HCT116 (cell line): ENCODE measurements around the gene PRPF8. TPM values are rescaled to one million over a fixed set of nuclear protein-coding genes. Genes with fewer than 3 reads are reported as not detected.

Experiments used
- ATAC-seq: fragments of 200-7000 bp; cut with Tn5 transposase; 2 replicates; pipeline ENCODE4 v1.9.1; 2020; ENCODE audit warnings: mild to moderate bottlenecking, moderate library complexity
- BruUV-seq: library from RNA; stranded (reverse); fragments of 400-500 nt; replicated peaks from 2 replicates; lab custom pipeline; 2021; lab: Mats Ljungman, UMichigan
- CTCF ChIA-PET: fragments of 300-600 bp; sonication (Branson Sonifier 250); formaldehyde crosslinking; loops from one replicate; lab custom pipeline; 2021; ENCODE audit warnings: antibody characterized with exemption; lab: Charles Lee
- POLR2A ChIA-PET: fragments of 300-600, 350-600 bp; sonication (Branson Sonifier 250); formaldehyde crosslinking; loops from one replicate; lab custom pipeline; 2021; ENCODE audit warnings: antibody characterized with exemption; lab: Charles Lee
- RAD21 ChIA-PET, 2 experiments: fragments of 300-600 bp; sonication (Branson Sonifier 250); formaldehyde crosslinking; loops; one replicate each; lab custom pipeline; 2023; ENCODE audit warnings: low total read pairs in 2 of 2; ENCODE audit not compliant: uncharacterized antibody in 2 of 2, unreplicated experiment in 2 of 2, low non-redundant PET in 1 of 2; lab: Charles Lee
- DNase-seq: peaks from one replicate; pipeline ENCODE4 v3.0.0-alpha.2; 2010; ENCODE audit warnings: low read depth, low spot score
- H2AFZ ChIP-seq: fragments of 200-600 bp; shearing (Covaris generic), sonication (generic); 2 replicates; pipeline ENCODE4 v1.6.1; 2017; ENCODE audit warnings: low read depth, mixed run types, mixed read lengths, antibody characterized with exemption, low read length; ENCODE audit not compliant: poor library complexity, severe bottlenecking
- H3K27ac ChIP-seq: 2 replicates; pipeline ENCODE4 v1.5.1; 2012; ENCODE audit warnings: low read depth, low read length
- H3K27me3 ChIP-seq: fragments of 200-600 bp; sonication (generic); 2 replicates; pipeline ENCODE4 v1.6.1; 2016; ENCODE audit warnings: mixed run types, low read length, mixed read lengths; ENCODE audit not compliant: insufficient read depth
- H3K36me3 ChIP-seq, 2 experiments: fragments of 200-500 bp in 1 of 2; fragments of 200-600 bp in 1 of 2; sonication (Bioruptor generic) in 1 of 2; sonication (generic) in 1 of 2; 2 replicates each; pipeline versions ENCODE4 v1.5.1 to v1.6.1; 2014 to 2016; ENCODE audit warnings: low read length in 2 of 2, inconsistent platforms in 1 of 2, mixed read lengths in 1 of 2, mixed run types in 1 of 2; ENCODE audit not compliant: insufficient read depth in 2 of 2, control insufficient read depth in 1 of 2
- H3K4me1 ChIP-seq, 2 experiments: fragments of 200-600 bp in 1 of 2; sonication (generic) in 1 of 2; 2 replicates each; pipeline versions ENCODE4 v1.5.1 to v1.6.1; 2012 to 2017; ENCODE audit warnings: low read length in 2 of 2, inconsistent platforms in 1 of 2, mild to moderate bottlenecking in 1 of 2, mixed read lengths in 1 of 2, mixed run types in 1 of 2, moderate library complexity in 1 of 2; ENCODE audit not compliant: insufficient read depth in 2 of 2, control insufficient read depth in 1 of 2
- H3K4me2 ChIP-seq: fragments of 200-600 bp; sonication (generic); 2 replicates; pipeline ENCODE4 v1.6.1; 2017; ENCODE audit warnings: mixed run types, low read length, mixed read lengths
- H3K4me3 ChIP-seq, 2 experiments: fragments of 200-600 bp in 1 of 2; sonication (generic) in 1 of 2; replicated peaks in 1 of 2; 2 replicates each; pipeline ENCODE4 v1.5.1; 2011 to 2016; ENCODE audit warnings: low read length in 2 of 2, control low read depth in 1 of 2, low read depth in 1 of 2, mild to moderate bottlenecking in 1 of 2, mixed read lengths in 1 of 2, mixed run types in 1 of 2
- H3K79me2 ChIP-seq: fragments of 200-600 bp; sonication (generic); 2 replicates; pipeline ENCODE4 v1.6.1; 2017; ENCODE audit warnings: mild to moderate bottlenecking, mixed run types, low read length, moderate library complexity, mixed read lengths; ENCODE audit not compliant: insufficient read depth
- H3K9ac ChIP-seq: fragments of 200-600 bp; sonication (generic); 2 replicates; pipeline ENCODE4 v1.6.1; 2016; ENCODE audit warnings: low read length, mixed read lengths
- H3K9me2 ChIP-seq: fragments of 200-600 bp; sonication (generic), shearing (Covaris generic); 2 replicates; pipeline ENCODE4 v1.6.1; 2017; ENCODE audit warnings: mixed run types, mild to moderate bottlenecking, moderate library complexity; ENCODE audit not compliant: insufficient read depth
- H3K9me3 ChIP-seq, 2 experiments: fragments of 200-500 bp in 1 of 2; fragments of 200-600 bp in 1 of 2; sonication (Bioruptor generic) in 1 of 2; sonication (generic) in 1 of 2; 2 replicates each; pipeline ENCODE4 v1.6.1; 2014 to 2017; ENCODE audit warnings: low read length in 2 of 2, mixed read lengths in 2 of 2, inconsistent platforms in 1 of 2, low read depth in 1 of 2, mild to moderate bottlenecking in 1 of 2, mixed run types in 1 of 2, moderate library complexity in 1 of 2; ENCODE audit not compliant: control insufficient read depth in 1 of 2, insufficient read depth in 1 of 2
- H4K20me1 ChIP-seq: fragments of 200-600 bp; sonication (generic), shearing (Covaris generic); 2 replicates; pipeline ENCODE4 v1.6.1; 2017; ENCODE audit warnings: mixed run types, mild to moderate bottlenecking, moderate library complexity; ENCODE audit not compliant: insufficient read depth
- CEBPB ChIP-seq: IDR thresholded peaks from 2 replicates; pipeline ENCODE4 v1.6.1; 2012; ENCODE audit warnings: low read depth
- ELF1 ChIP-seq: IDR thresholded peaks from 2 replicates; pipeline ENCODE4 v1.6.1; 2012; ENCODE audit warnings: low read depth, borderline replicate concordance
- EZH2 ChIP-seq: fragments of 200-600 bp; sonication (generic); IDR thresholded peaks from 2 replicates; pipeline ENCODE4 v1.6.1; 2017; ENCODE audit warnings: antibody characterized with exemption, mixed run types
- EZH2phosphoT487 ChIP-seq: fragments of 200-600 bp; IDR thresholded peaks from 2 replicates; pipeline ENCODE4 v1.6.1; 2018; ENCODE audit warnings: antibody characterized with exemption, borderline replicate concordance
- POLR2AphosphoS5 ChIP-seq: IDR thresholded peaks from 2 replicates; pipeline ENCODE4 v1.6.1; 2011; ENCODE audit warnings: mild to moderate bottlenecking, low read depth, low read length, moderate library complexity
- RAD21 ChIP-seq: IDR thresholded peaks from 2 replicates; pipeline ENCODE4 v1.6.1; 2012; ENCODE audit warnings: low read depth, mild to moderate bottlenecking
- SIN3A ChIP-seq: IDR thresholded peaks from 2 replicates; pipeline ENCODE4 v1.6.1; 2012; ENCODE audit warnings: low read depth
- SP1 ChIP-seq: IDR thresholded peaks from 2 replicates; pipeline ENCODE4 v1.6.1; 2012; ENCODE audit warnings: low read depth
- intact Hi-C: fragments of 100-400 bp; cut with micrococcal nuclease; formaldehyde crosslinking; loops from 2 replicates; pipeline ENCODE4 v1.10.0; 2022
- total RNA-seq: library from RNA; stranded (reverse); gene quantifications from one replicate; pipeline ENCODE4 v1.2.1, GENCODE V29; 2021; ENCODE audit not compliant: unreplicated experiment

PRPF8 gene
- total RNA-seq, 1 experiment from 2014 or later = 386 TPM

- H3K36me3 ChIP-seq = no peaks in the 10 kb centered on the region
- no peak for DNase-seq
- H3K27ac ChIP-seq = peak overlapping the region; percentile 75; the same call in 1 of the 2 replicates
- no peaks in the 10 kb centered on the region for H3K9me3 ChIP-seq
- peak overlapping the region; percentile 54 to 66 for H3K4me3 ChIP-seq
- BruUV-seq = TSS peak; percentile 39
- ChIA-PET RAD21 (no interaction called here), POLR2A (no interaction called here), CTCF (interaction anchor here (1.2 kb wide), 1 partner anchor 9 kb away, joined by 5 read pairs; no protein-coding TSS in a partner anchor)
- no peak for ATAC-seq
- peaks cover 3% of the 10 kb centered on the region; the same call in 1 of the 2 replicates for H3K79me2 ChIP-seq
- H3K4me1 ChIP-seq = peaks cover 15 to 44% of the 10 kb centered on the region in 2 experiments; a peak in 3 of 4 replicates
- H2AFZ ChIP-seq = no peak overlapping the region
- intact Hi-C loops = no loop called here
- H3K9me2 ChIP-seq = no peaks in the 10 kb centered on the region
- no peaks in the 10 kb centered on the region for H3K27me3 ChIP-seq
- TF ChIP-seq EZH2phosphoT487 (no peak), RAD21 (no peak), SP1 (no peak), CEBPB (no peak), SIN3A (no peak), POLR2AphosphoS5 (no peak), EZH2 (no peak), ELF1 (no peak)
- TF ChIP-seq, all 23 proteins: peak for 0
- Histone ChIP-seq H4K20me1 (no peaks in the 10 kb centered on the region), H3K4me2 (peak overlapping the region; percentile 93), H3K9ac (peak overlapping the region; percentile 69; the same call in 1 of the 2 replicates)
These were observed 41.2 kb upstream of the PRPF8 start for GRCh38 chr17:1725642-1726511.
